Adrenal gland (tissue), 5 donors: ENCODE results near the gene INPP4A.

Source experiments
- POLR2A ChIP-seq, 2 donors: fragments of 450-650 bp; IDR thresholded peaks; one replicate each; pipeline ENCODE4 v1.6.1; 2017; ENCODE audit warnings: antibody characterized with exemption in 2 of 2, mild to moderate bottlenecking in 2 of 2, moderate library complexity in 1 of 2
- TF ChIP-seq, protein P1 (sequence below), 6 experiments: fragments of 450-650 bp in 4 of 6; fragments of 200-600 bp in 2 of 6; sonication (generic) in 1 of 6; IDR thresholded peaks; 1 replicate in 5 of 6; 2 replicates in 1 of 6; pipeline versions ENCODE4 v1.5.1 to v1.8.0; 2016 to 2021; ENCODE audit warnings: antibody characterized with exemption in 6 of 6, mild to moderate bottlenecking in 2 of 6, moderate library complexity in 1 of 6
- donor health status: DM: no; HTN: no; CAD: no.

DNA sequence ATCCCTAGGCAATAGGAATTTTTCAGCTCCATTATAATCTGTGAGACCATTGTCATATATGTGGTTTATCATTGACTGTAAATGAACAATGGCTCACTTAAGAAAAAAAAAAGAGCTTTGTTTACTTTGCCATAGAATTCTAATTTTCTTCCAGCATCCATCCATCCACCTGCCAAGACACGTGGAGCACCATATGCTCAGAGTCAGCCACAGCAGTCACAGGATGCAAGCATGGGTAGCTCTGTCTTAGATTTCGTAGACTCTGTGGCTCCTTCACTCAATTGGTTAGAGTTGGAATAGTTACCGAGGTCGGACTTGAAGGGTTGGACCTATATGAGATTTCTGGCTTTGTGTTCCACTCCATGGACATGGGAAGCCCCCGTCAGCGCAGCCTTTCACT lies 88.1 kb downstream of the INPP4A start:
- TF ChIP-seq, protein P1, sequence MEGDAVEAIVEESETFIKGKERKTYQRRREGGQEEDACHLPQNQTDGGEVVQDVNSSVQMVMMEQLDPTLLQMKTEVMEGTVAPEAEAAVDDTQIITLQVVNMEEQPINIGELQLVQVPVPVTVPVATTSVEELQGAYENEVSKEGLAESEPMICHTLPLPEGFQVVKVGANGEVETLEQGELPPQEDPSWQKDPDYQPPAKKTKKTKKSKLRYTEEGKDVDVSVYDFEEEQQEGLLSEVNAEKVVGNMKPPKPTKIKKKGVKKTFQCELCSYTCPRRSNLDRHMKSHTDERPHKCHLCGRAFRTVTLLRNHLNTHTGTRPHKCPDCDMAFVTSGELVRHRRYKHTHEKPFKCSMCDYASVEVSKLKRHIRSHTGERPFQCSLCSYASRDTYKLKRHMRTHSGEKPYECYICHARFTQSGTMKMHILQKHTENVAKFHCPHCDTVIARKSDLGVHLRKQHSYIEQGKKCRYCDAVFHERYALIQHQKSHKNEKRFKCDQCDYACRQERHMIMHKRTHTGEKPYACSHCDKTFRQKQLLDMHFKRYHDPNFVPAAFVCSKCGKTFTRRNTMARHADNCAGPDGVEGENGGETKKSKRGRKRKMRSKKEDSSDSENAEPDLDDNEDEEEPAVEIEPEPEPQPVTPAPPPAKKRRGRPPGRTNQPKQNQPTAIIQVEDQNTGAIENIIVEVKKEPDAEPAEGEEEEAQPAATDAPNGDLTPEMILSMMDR (IDR thresholded peaks at IDR 0.05), result no peak
- no peak for TF ChIP-seq POLR2A (IDR thresholded peaks at IDR 0.05)
